Endodermal cell (in vitro differentiated cells): Measurements from ENCODE around the gene CNNM4. TPM values are rescaled to one million over a fixed set of nuclear protein-coding genes. Genes with fewer than 3 reads are reported as not detected.

Experiments
- DNase-seq: peaks from one replicate; pipeline ENCODE4 v3.0.0-alpha.2; 2017
- H3K27ac ChIP-seq: 2 replicates; pipeline ENCODE4 v1.5.1; 2013; ENCODE audit warnings: mild to moderate bottlenecking, low read depth, low read length, moderate library complexity
- H3K27me3 ChIP-seq: 2 replicates; pipeline ENCODE4 v1.6.1; 2013; ENCODE audit warnings: mild to moderate bottlenecking, low read length, moderate library complexity; ENCODE audit not compliant: insufficient read depth, control insufficient read depth, poor library complexity, severe bottlenecking
- H3K36me3 ChIP-seq: 2 replicates; pipeline ENCODE4 v1.7.0; 2013; ENCODE audit warnings: mild to moderate bottlenecking, low read length, moderate library complexity; ENCODE audit not compliant: control insufficient read depth, insufficient read depth
- H3K4me1 ChIP-seq: one replicate; pipeline ENCODE4 v1.7.0; 2013; ENCODE audit warnings: low read length; ENCODE audit not compliant: control insufficient read depth, insufficient read depth
- H3K4me3 ChIP-seq: 2 replicates; pipeline ENCODE4 v1.5.1; 2013; ENCODE audit warnings: mild to moderate bottlenecking, low read length, moderate library complexity
- H3K9ac ChIP-seq: 2 replicates; pipeline ENCODE4 v1.6.1; 2013; ENCODE audit warnings: mild to moderate bottlenecking, low read length, moderate library complexity; ENCODE audit not compliant: poor library complexity, severe bottlenecking; ENCODE audit errors: extremely low read depth
- H3K9me3 ChIP-seq: 2 replicates; pipeline ENCODE4 v1.6.1; 2013; ENCODE audit warnings: mild to moderate bottlenecking, low read length, moderate library complexity; ENCODE audit not compliant: control insufficient read depth
- H3K27ac Mint-ChIP-seq: 2 replicates; pipeline ENCODE4 v1.8.0; 2020; ENCODE audit warnings: mixed read lengths
- H3K27me3 Mint-ChIP-seq: 2 replicates; pipeline ENCODE4 v1.8.0; 2021; ENCODE audit warnings: mild to moderate bottlenecking, mixed read lengths; ENCODE audit not compliant: insufficient read depth
- H3K36me3 Mint-ChIP-seq: 2 replicates; pipeline ENCODE4 v1.8.0; 2020; ENCODE audit warnings: low read depth, mixed read lengths
- H3K4me1 Mint-ChIP-seq: 2 replicates; pipeline ENCODE4 v1.8.0; 2020; ENCODE audit warnings: mixed read lengths
- H3K4me3 Mint-ChIP-seq: 2 replicates; pipeline ENCODE4 v1.8.0; 2020; ENCODE audit warnings: mild to moderate bottlenecking, moderate library complexity, mixed read lengths
- H3K9me3 Mint-ChIP-seq: 2 replicates; pipeline ENCODE4 v1.8.0; 2020; ENCODE audit warnings: mild to moderate bottlenecking, mixed read lengths
- WGBS, 2 experiments: methylation state at CpG; one replicate each; pipeline versions ENCODE4 v1.1.5 to v1.1.7; 2013; ENCODE audit warnings: missing lambda C conversion rate in 2 of 2, mixed read lengths in 1 of 2; ENCODE audit not compliant: insufficient coverage in 1 of 2, insufficient read length in 1 of 2; 5-methylcytosine and 5-hydroxymethylcytosine counted together
- total RNA-seq, 2 donors: library from RNA; stranded (reverse); fragmentation: NEBNext Ultra II Directional in 1 of 2; extraction: Animal tissue kit (Norgen Biotek cat#: 25700) in 1 of 2; gene quantifications; 2 replicates in 1 of 2; 3 replicates in 1 of 2; pipeline ENCODE4 v1.2.1, GENCODE V29; 2021
- TF ChIP-seq, protein P1 (sequence below): fragments of 200-600 bp; sonication (generic); conservative IDR thresholded peaks from 2 replicates; pipeline ENCODE4 v1.5.0; 2021; ENCODE audit warnings: antibody characterized with exemption, mild to moderate bottlenecking

Gene CNNM4
- total RNA-seq, 2 donors from 2014 or later, result 22.3 to 27.5 TPM

GRCh38 chr2:96756788-96757476, 3.8 kb upstream of the CNNM4 start:
- Histone ChIP-seq H3K36me3 (no peaks in the 10 kb centered on the region), H3K9me3 (no peaks in the 10 kb centered on the region), H3K9ac (no peak overlapping the region), H3K4me1 (no peaks in the 10 kb centered on the region), H3K4me3 (no peak overlapping the region), H3K27me3 (no peaks in the 10 kb centered on the region), H3K27ac (no peak overlapping the region)
- Mint-ChIP-seq H3K27me3 (no peaks in the 10 kb centered on the region), H3K27ac (no peak overlapping the region), H3K4me1 (peaks cover 17% of the 10 kb centered on the region), H3K36me3 (no peaks in the 10 kb centered on the region), H3K4me3 (no peak overlapping the region), H3K9me3 (no peaks in the 10 kb centered on the region)
- DNase-seq, result no peak
- TF ChIP-seq, protein P1, sequence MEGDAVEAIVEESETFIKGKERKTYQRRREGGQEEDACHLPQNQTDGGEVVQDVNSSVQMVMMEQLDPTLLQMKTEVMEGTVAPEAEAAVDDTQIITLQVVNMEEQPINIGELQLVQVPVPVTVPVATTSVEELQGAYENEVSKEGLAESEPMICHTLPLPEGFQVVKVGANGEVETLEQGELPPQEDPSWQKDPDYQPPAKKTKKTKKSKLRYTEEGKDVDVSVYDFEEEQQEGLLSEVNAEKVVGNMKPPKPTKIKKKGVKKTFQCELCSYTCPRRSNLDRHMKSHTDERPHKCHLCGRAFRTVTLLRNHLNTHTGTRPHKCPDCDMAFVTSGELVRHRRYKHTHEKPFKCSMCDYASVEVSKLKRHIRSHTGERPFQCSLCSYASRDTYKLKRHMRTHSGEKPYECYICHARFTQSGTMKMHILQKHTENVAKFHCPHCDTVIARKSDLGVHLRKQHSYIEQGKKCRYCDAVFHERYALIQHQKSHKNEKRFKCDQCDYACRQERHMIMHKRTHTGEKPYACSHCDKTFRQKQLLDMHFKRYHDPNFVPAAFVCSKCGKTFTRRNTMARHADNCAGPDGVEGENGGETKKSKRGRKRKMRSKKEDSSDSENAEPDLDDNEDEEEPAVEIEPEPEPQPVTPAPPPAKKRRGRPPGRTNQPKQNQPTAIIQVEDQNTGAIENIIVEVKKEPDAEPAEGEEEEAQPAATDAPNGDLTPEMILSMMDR, result peak; percentile 21
- WGBS, 2 experiments, result 89 to 94% methylated on average over 4 of the region's 5 CpGs

- Mint-ChIP-seq H3K36me3 (no peaks in the 10 kb centered on the region), H3K4me1 (peaks cover 22% of the 10 kb centered on the region), H3K4me3 (no peak overlapping the region), H3K27ac (no peak overlapping the region), H3K9me3 (no peaks in the 10 kb centered on the region), H3K27me3 (no peaks in the 10 kb centered on the region)
- Histone ChIP-seq H3K36me3 (no peaks in the 10 kb centered on the region), H3K9me3 (no peaks in the 10 kb centered on the region), H3K27ac (no peak overlapping the region), H3K4me1 (no peaks in the 10 kb centered on the region), H3K9ac (no peak overlapping the region), H3K27me3 (no peaks in the 10 kb centered on the region), H3K4me3 (no peak overlapping the region)
- TF ChIP-seq, protein P1, result no peak
- DNase-seq, result no peak
- WGBS, 2 experiments, result 93 to 96% methylated on average over 6 of the region's 6 CpGs
Measured at GRCh38 chr2:96757477-96757860, 3.2 kb upstream of the CNNM4 start.

- no peaks in the 10 kb centered on the region for H3K9me3 ChIP-seq
- TF ChIP-seq, protein P1, result no peak
- no peak overlapping the region for H3K4me3 Mint-ChIP-seq
- no peak overlapping the region for H3K4me3 ChIP-seq
- DNase-seq, result no peak
- WGBS, 2 experiments, result 73 to 82% methylated on average over 3 of the region's 3 CpGs
- H3K27me3 Mint-ChIP-seq, result no peaks in the 10 kb centered on the region
- no peak overlapping the region for H3K27ac ChIP-seq
- no peaks in the 10 kb centered on the region for H3K9me3 Mint-ChIP-seq
- no peaks in the 10 kb centered on the region for H3K36me3 Mint-ChIP-seq
- H3K4me1 ChIP-seq, result no peaks in the 10 kb centered on the region
- H3K27me3 ChIP-seq, result no peaks in the 10 kb centered on the region
- no peak overlapping the region for H3K27ac Mint-ChIP-seq
- H3K9ac ChIP-seq, result no peak overlapping the region
- peaks cover 34% of the 10 kb centered on the region for H3K4me1 Mint-ChIP-seq
- H3K36me3 ChIP-seq, result no peaks in the 10 kb centered on the region
Measured at GRCh38 chr2:96758987-96759386, 1.7 kb upstream of the CNNM4 start.
